Right lobe of liver (tissue), 4 donors: ENCODE data around the gene H2AZ2.
"Not testable (repeated sequence)": the region's sequence is repeated elsewhere in the genome, so short reads cannot be mapped to it uniquely, and the experiment has no call there.

Source experiments
- CTCF ChIP-seq, 4 donors: fragments of 200-600 bp in 3 of 4; fragments of 450-650 bp in 1 of 4; IDR thresholded peaks; one replicate each; pipeline versions ENCODE4 v1.5.1 to v1.8.0; 2016 to 2022; ENCODE audit warnings: antibody characterized with exemption in 4 of 4, mild to moderate bottlenecking in 2 of 4
- POLR2A ChIP-seq: fragments of 450-650 bp; IDR thresholded peaks from one replicate; pipeline ENCODE4 v1.6.1; 2017; ENCODE audit warnings: antibody characterized with exemption, mild to moderate bottlenecking
- donor health status: DM: no; HTN: no; CAD: no.
- donor health status: DM: no; HTN: no; CAD: no.
- donor health status: DM: no; HTN: yes; CAD: no.

DNA sequence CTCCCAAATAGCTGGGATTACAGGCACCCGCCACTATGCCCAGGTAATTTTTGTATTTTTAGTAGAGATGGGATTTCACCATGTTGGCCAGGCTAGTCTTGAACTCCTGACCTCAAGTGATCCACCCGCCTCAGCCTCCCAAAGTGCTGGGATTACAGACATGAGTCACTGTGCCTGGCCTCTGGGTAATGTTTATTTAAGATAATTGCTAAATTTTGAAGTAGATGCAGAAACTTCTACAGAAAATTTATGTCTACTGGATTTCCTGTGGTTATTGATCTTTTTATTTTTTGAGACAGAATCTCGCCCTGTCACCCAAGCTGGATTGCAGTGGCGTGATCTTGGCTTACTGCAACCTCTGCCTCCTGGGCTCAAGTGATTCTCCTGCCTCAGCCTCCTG is 14.1 kb upstream of the H2AZ2 start:
- not testable (repeated sequence) for TF ChIP-seq CTCF (IDR thresholded peaks at IDR 0.05); POLR2A
